Measurements from ENCODE around the gene ZNF529. TPM values are rescaled to one million over a fixed set of nuclear protein-coding genes. Genes with fewer than 3 reads are reported as not detected.

Gene ZNF529
- polyA plus RNA-seq, 2 of the 4 experiments (the other 2 are of a cell fraction): 3.1 to 7.0 TPM

DNA sequence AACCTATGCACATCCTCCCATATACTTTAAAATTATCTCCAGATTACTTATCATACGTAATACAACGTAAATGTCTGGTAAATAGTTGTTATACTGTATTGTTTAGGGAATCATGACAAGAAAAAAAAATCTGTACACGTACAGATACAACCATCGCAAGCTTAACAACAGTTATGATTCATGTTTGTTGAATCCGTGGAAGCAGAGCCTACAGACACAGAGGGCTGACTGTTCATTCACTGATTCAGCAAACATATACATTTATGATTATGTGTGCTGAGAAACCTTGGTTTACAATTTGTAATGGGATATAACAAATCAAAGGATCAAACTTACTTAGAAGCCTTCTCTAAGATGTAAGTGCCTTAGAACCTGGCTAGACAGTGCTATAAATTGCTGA, 46.5 kb downstream of the ZNF529 start (continued):
- TF ChIP-seq, protein P1, sequence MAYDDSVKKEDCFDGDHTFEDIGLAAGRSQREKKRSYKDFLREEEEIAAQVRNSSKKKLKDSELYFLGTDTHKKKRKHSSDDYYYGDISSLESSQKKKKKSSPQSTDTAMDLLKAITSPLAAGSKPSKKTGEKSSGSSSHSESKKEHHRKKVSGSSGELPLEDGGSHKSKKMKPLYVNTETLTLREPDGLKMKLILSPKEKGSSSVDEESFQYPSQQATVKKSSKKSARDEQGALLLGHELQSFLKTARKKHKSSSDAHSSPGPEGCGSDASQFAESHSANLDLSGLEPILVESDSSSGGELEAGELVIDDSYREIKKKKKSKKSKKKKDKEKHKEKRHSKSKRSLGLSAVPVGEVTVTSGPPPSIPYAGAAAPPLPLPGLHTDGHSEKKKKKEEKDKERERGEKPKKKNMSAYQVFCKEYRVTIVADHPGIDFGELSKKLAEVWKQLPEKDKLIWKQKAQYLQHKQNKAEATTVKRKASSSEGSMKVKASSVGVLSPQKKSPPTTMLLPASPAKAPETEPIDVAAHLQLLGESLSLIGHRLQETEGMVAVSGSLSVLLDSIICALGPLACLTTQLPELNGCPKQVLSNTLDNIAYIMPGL (CRISPR knock-in tag; IDR thresholded peaks at IDR 0.05; ENCODE audit: borderline replicate concordance): no peak
- TF ChIP-seq HOXB13 (CRISPR knock-in tag; IDR thresholded peaks at IDR 0.05; ENCODE audit: low read depth) (no peak), RCOR1 (IDR thresholded peaks at IDR 0.05; ENCODE audit: low read depth, low read length) (no peak)

DNA sequence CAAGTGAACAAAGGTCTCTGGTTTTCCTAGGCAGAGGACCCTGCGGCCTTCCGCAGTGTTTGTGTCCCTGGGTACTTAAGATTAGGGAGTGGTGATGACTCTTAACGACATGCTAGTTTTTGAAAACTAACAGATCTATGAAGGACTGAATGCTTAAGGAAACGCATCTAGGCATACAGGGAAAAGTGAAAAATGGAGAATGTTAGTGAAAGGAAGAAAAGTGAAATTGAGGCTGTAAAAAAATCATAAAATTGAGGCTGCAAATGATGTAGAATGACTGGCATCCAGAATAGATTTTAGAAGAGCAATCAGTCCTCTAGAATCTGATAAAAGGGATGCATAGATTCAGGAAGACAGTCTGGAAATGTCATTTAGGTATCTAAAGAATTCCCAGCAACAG, 48.5 kb downstream of the ZNF529 start:
- TF ChIP-seq, protein P2, sequence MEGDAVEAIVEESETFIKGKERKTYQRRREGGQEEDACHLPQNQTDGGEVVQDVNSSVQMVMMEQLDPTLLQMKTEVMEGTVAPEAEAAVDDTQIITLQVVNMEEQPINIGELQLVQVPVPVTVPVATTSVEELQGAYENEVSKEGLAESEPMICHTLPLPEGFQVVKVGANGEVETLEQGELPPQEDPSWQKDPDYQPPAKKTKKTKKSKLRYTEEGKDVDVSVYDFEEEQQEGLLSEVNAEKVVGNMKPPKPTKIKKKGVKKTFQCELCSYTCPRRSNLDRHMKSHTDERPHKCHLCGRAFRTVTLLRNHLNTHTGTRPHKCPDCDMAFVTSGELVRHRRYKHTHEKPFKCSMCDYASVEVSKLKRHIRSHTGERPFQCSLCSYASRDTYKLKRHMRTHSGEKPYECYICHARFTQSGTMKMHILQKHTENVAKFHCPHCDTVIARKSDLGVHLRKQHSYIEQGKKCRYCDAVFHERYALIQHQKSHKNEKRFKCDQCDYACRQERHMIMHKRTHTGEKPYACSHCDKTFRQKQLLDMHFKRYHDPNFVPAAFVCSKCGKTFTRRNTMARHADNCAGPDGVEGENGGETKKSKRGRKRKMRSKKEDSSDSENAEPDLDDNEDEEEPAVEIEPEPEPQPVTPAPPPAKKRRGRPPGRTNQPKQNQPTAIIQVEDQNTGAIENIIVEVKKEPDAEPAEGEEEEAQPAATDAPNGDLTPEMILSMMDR (IDR thresholded peaks at IDR 0.05): no peak
- TF ChIP-seq JUNB (IDR thresholded peaks at IDR 0.05) (no peak), TFCP2L1 (CRISPR knock-in tag; IDR thresholded peaks at IDR 0.05) (no peak), ZFP36 (IDR thresholded peaks at IDR 0.05; ENCODE audit: borderline replicate concordance, partially characterized antibody) (no peak), POLR2AphosphoS2 (conservative IDR thresholded peaks at IDR 0.05; ENCODE audit: low read length) (no peak), KDM1A (IDR thresholded peaks at IDR 0.05; ENCODE audit: low read depth) (no peak), SMC3 (IDR thresholded peaks at IDR 0.05) (no peak), ZSCAN20 (CRISPR knock-in tag; IDR thresholded peaks at IDR 0.05) (no peak), SREBF2 (IDR thresholded peaks at IDR 0.05) (no peak), JUN (IDR thresholded peaks at IDR 0.05) (no peak)
- TF ChIP-seq, protein P3, sequence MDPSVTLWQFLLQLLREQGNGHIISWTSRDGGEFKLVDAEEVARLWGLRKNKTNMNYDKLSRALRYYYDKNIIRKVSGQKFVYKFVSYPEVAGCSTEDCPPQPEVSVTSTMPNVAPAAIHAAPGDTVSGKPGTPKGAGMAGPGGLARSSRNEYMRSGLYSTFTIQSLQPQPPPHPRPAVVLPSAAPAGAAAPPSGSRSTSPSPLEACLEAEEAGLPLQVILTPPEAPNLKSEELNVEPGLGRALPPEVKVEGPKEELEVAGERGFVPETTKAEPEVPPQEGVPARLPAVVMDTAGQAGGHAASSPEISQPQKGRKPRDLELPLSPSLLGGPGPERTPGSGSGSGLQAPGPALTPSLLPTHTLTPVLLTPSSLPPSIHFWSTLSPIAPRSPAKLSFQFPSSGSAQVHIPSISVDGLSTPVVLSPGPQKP (IDR thresholded peaks at IDR 0.05; ENCODE audit: low read depth, low read length): no peak
- POLR2A ChIA-PET: no interaction called here
- CTCF ChIA-PET: no interaction called here
- Histone ChIP-seq H3K4me2 (no peak overlapping the region), H3K9me3 (peaks cover 87% of the 10 kb centered on the region), H3K27ac (no peak overlapping the region), H3K4me3 (no peak overlapping the region), H3K4me1 (no peaks in the 10 kb centered on the region)
- WGBS (ENCODE audit: missing lambda C conversion rate): 94% methylated on average over 4 of the region's 4 CpGs
- DNase-seq (ENCODE audit: low read depth in 1 of 2, low spot score in 1 of 2): no peak
- no peak for ATAC-seq
- peak; percentile 76 for FAIRE-seq

DNA sequence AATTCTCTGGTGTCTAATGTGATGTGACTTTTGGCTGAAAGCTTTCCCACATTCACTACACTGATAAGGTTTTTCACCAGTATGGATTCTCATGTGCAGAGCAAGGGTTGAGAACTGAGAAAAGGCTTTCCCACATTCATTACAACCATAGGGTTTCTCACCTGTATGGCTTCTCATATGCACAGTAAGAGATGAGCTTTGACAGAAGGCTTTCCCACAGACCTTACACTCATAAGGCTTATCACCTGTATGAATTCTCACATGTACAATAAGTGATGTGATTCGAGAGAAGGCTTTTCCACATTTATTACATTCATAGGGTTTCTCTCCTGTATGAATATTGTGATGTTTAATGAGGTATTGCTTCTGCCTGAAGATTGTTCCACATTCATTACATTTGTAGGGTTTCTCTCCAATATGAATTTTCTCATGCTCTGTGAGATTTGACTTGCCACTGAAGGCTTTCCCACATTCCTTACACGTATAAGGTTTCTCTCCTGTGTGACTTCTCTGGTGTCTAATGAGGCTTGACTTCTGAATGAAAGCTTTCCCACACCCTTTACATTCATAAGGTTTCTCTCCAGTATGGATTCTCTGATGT, 59.0 kb downstream of the ZNF529 start:
- TF ChIP-seq, protein P4, sequence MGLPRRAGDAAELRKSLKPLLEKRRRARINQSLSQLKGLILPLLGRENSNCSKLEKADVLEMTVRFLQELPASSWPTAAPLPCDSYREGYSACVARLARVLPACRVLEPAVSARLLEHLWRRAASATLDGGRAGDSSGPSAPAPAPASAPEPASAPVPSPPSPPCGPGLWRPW (IDR thresholded peaks at IDR 0.05): peak; percentile 37; the same call in 1 of the 2 replicates
- TF ChIP-seq FOSB (CRISPR knock-in tag; IDR thresholded peaks at IDR 0.05) (no peak), GATA3 (IDR thresholded peaks at IDR 0.05; ENCODE audit: borderline replicate concordance) (peak; percentile 68; the same call in 1 of the 2 replicates)
- 0 out of 6 replicates have a peak, but pooled peaks of 1 of the 2 experiments have one; percentile 19 for ATAC-seq
- ChIA-PET POLR2A (no interaction called here), CTCF (interaction anchor here (0.6 kb wide), 1 partner anchor 15 kb away, joined by 4 read pairs; no protein-coding TSS in a partner anchor)
- H3K4me3 ChIP-seq: no peak overlapping the region
- no peaks in the 10 kb centered on the region for H3K4me1 ChIP-seq
- WGBS (ENCODE audit: missing lambda C conversion rate): 80% methylated on average over 2 of the region's 2 CpGs
- no peak overlapping the region for H3K27ac ChIP-seq
- peaks cover 99% of the 10 kb centered on the region for H3K9me3 ChIP-seq
- peak in 1 of 2 experiments; percentile 58 for DNase-seq (ENCODE audit: low read depth in 1 of 2, low spot score in 1 of 2)
- no peak overlapping the region for H3K4me2 ChIP-seq
- peak; percentile 95 for FAIRE-seq
